T-helper 2 cell treated with Interferon-gamma antibody and Interleukin-4, amounts not matched to agents 5 μg/mL and 100 μg/mL, for 36 hours (primary cell): ENCODE data around the gene SH3PXD2B.

ENCODE experiments used
- DNase-seq: peaks from one replicate; pipeline ENCODE4 v3.0.0; 2021; ENCODE audit warnings: low spot score
- H3K27ac Mint-ChIP-seq: one replicate; pipeline ENCODE4 v1.8.0; 2021; ENCODE audit warnings: mild to moderate bottlenecking, mixed read lengths
- H3K27me3 Mint-ChIP-seq: one replicate; pipeline ENCODE4 v1.8.0; 2021; ENCODE audit warnings: low read depth, mixed read lengths
- H3K36me3 Mint-ChIP-seq: one replicate; pipeline ENCODE4 v1.8.0; 2021; ENCODE audit warnings: low read depth, mixed read lengths
- H3K4me1 Mint-ChIP-seq: one replicate; pipeline ENCODE4 v1.8.0; 2021; ENCODE audit warnings: low read depth, mixed read lengths
- H3K4me3 Mint-ChIP-seq: one replicate; pipeline ENCODE4 v1.8.0; 2022; ENCODE audit warnings: mild to moderate bottlenecking, moderate library complexity, mixed read lengths
- H3K9me3 Mint-ChIP-seq: one replicate; pipeline ENCODE4 v1.8.0; 2021; ENCODE audit warnings: mixed read lengths

SH3PXD2B gene

DNA sequence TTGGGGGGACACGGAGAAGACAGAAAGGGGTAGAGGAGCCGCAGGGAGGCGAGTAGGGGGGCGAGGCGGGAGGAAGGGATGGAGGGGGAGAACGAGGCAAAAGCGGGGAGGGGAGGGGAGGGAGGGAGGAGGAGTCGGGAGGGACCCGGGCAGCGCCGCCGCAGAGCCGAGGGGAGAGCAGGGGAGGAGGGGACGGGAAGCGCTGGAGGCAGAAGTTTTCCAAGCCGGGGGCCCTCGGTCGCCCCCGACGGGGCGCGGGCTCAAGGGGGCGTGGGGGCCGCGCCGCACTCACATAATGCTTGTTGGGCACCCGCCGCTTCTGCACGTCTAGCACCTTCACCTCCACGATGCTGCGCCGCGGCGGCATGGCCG is 353 bp downstream of the SH3PXD2B start:
- peaks cover 51% of the 10 kb centered on the region for H3K27me3 Mint-ChIP-seq
- H3K36me3 Mint-ChIP-seq = no peaks in the 10 kb centered on the region
- no peaks in the 10 kb centered on the region for H3K9me3 Mint-ChIP-seq
- peaks cover 3% of the 10 kb centered on the region for H3K4me1 Mint-ChIP-seq
- DNase-seq = no peak
- peak overlapping the region; percentile 41 for H3K4me3 Mint-ChIP-seq
- no peak overlapping the region for H3K27ac Mint-ChIP-seq

- no peak for DNase-seq
- peaks cover 55% of the 10 kb centered on the region for H3K27me3 Mint-ChIP-seq
- peak overlapping the region; percentile 41 for H3K4me3 Mint-ChIP-seq
- no peaks in the 10 kb centered on the region for H3K36me3 Mint-ChIP-seq
- H3K4me1 Mint-ChIP-seq = peaks cover 3% of the 10 kb centered on the region
- H3K9me3 Mint-ChIP-seq = no peaks in the 10 kb centered on the region
- no peak overlapping the region for H3K27ac Mint-ChIP-seq
Observed at GRCh38 chr5:172453206-172453985, 929 bp downstream of the SH3PXD2B start.

DNA sequence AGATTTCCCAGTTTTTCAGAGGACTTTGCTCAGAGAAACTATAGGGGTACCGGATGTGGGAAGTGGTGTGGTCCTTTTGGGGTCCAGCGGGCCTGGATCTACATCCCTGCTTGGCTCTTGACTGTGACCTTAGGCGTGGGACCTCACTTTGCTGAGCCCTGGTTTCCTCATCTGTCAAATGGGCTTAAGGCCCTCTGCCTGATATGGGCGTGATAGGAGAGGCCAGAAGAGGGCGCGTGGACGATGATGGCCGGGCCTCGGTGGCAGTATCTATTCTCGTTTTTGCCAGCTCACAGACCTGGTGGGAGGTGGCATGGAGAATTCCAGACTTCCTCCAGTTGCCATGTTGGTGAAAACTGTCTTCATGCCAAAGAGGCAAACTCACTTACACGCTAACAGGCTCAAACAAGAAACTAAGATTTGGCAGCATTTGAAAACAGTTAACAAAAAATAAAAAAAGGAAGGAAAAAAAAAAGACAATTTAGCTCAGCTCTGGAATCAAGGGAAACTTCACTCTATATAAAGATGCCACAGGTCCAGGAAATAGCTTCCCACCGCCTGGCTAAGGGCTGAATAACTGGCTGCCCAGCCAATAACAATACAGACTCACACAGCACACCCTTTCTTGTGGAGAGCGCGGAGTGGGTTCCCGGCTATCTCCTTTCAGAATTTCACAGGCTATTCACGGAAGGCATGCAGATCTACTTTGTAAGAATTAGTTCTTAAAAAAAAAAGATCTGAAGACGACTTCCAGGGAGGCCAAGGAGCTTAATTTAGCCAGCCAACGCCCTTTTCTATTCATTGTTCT is 1.7 kb downstream of the SH3PXD2B start:
- peaks cover 52% of the 10 kb centered on the region for H3K27me3 Mint-ChIP-seq
- no peak for DNase-seq
- H3K4me3 Mint-ChIP-seq = peak overlapping the region; percentile 41
- no peaks in the 10 kb centered on the region for H3K36me3 Mint-ChIP-seq
- peaks cover 3% of the 10 kb centered on the region for H3K4me1 Mint-ChIP-seq
- no peaks in the 10 kb centered on the region for H3K9me3 Mint-ChIP-seq
- no peak overlapping the region for H3K27ac Mint-ChIP-seq

DNA sequence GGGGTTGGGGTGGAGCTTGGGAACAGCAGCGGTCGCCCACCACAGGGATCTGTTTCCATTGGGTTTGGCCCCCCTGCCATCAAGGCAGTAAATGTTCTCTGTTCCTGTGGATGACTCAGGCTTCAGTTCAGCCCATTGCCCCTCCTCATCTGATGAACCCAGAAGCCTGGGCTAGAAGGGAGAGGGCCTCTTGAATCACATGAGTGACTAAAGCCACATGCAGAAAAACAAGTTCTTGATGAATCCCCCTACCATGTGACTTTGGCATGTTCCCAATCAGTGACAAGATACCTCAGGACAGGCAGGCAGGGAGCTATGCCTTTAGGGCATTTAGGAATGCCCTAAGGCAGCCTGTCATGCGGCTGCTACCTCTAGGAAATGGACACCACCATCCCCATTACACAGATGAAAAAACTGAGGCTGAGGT is 2.5 kb downstream of the SH3PXD2B start:
- Mint-ChIP-seq H3K4me3 (no peak overlapping the region), H3K27ac (no peak overlapping the region)

DNA sequence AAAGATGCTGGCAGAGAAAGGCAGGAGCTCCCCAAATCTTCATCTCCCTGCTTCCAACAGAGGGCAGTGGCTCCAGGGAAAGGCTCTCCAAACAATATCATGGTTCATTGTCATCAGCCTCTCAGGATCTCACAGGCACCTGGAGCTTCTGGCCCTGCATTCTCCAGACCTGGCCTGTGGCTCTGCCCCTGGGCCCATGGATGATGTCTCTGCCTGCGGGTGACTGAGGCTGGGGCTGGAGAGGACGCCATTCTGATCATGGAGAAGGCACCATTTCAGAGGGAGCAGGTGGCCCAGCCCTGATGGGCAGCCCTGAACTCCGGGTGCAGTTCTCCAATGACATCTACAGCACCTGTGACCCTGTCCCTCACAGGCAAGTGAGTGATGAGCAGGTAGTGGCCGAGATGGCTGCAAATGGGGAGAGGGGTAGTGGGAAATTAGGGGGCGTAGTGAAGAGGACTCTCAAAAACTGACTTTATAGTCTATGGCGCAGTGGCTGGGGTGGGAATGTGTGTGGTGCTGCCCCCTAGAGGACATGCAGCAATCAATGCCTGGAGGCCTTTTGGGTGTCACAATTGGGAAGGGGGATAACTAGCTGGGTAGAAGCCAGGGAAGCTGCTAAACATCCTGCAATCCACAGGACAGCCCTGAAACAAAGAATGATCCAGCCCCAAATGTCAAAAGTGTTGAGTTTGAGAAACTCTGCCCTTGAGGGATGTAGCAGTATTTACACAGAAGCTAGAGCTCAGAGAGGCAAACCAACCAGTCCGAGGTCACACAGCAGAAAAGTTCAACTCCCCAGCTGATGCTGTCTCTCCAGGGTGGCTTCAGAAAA is 3.2 kb downstream of the SH3PXD2B start:
- Mint-ChIP-seq H3K9me3 (no peaks in the 10 kb centered on the region), H3K27me3 (peaks cover 46% of the 10 kb centered on the region), H3K27ac (no peak overlapping the region), H3K4me3 (no peak overlapping the region), H3K4me1 (peaks cover 3% of the 10 kb centered on the region), H3K36me3 (no peaks in the 10 kb centered on the region)
- DNase-seq = peak; percentile 18

More for the DNA sequence above, 2.5 kb downstream of the SH3PXD2B start:
- no peaks in the 10 kb centered on the region for H3K9me3 Mint-ChIP-seq
- H3K4me1 Mint-ChIP-seq = peaks cover 3% of the 10 kb centered on the region
- DNase-seq = no peak
- H3K27me3 Mint-ChIP-seq = peaks cover 48% of the 10 kb centered on the region
- H3K36me3 Mint-ChIP-seq = no peaks in the 10 kb centered on the region

DNA sequence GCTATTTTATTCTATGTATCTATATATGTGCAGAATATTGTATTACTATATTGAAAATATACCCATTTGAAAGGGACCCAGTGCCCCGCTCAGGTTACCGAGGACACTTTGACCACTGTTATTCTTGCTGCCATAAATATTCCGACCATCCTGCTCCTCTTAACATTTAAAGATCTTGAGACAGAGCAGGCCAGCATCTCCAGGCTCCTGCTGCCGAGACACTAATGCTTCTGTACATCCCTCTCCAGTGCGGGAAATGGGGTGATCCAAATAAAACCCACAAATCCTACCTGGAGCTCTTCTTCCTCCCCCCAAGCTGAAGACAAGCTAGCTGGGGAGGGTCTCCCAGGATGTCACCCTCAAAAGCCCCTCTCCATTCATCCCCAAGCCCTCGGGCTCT is 3.9 kb downstream of the SH3PXD2B start:
- Mint-ChIP-seq H3K4me3 (no peak overlapping the region), H3K27me3 (peaks cover 44% of the 10 kb centered on the region), H3K27ac (no peak overlapping the region), H3K4me1 (peaks cover 3% of the 10 kb centered on the region), H3K36me3 (no peaks in the 10 kb centered on the region), H3K9me3 (no peaks in the 10 kb centered on the region)
- DNase-seq = no peak

GRCh38 chr5:172448999-172449398 is 5.3 kb downstream of the SH3PXD2B start:
- Mint-ChIP-seq H3K4me3 (no peak overlapping the region), H3K36me3 (no peaks in the 10 kb centered on the region), H3K27ac (no peak overlapping the region), H3K27me3 (peaks cover 41% of the 10 kb centered on the region), H3K9me3 (no peaks in the 10 kb centered on the region), H3K4me1 (peaks cover under 1% of the 10 kb centered on the region)
- DNase-seq = no peak

GRCh38 chr5:172447646-172448365 is 6.5 kb downstream of the SH3PXD2B start:
- H3K27me3 Mint-ChIP-seq = peaks cover 36% of the 10 kb centered on the region
- H3K27ac Mint-ChIP-seq = no peak overlapping the region
- no peaks in the 10 kb centered on the region for H3K36me3 Mint-ChIP-seq
- no peak overlapping the region for H3K4me3 Mint-ChIP-seq
- no peak for DNase-seq
- peaks cover 7% of the 10 kb centered on the region for H3K4me1 Mint-ChIP-seq
- no peaks in the 10 kb centered on the region for H3K9me3 Mint-ChIP-seq

GRCh38 chr5:172446336-172447051 is 7.8 kb downstream of the SH3PXD2B start:
- no peak overlapping the region for H3K27ac Mint-ChIP-seq
- H3K4me3 Mint-ChIP-seq = no peak overlapping the region
- DNase-seq = no peak
- H3K4me1 Mint-ChIP-seq = peaks cover 7% of the 10 kb centered on the region
- no peaks in the 10 kb centered on the region for H3K36me3 Mint-ChIP-seq
- H3K9me3 Mint-ChIP-seq = no peaks in the 10 kb centered on the region
- H3K27me3 Mint-ChIP-seq = peaks cover 28% of the 10 kb centered on the region

DNA sequence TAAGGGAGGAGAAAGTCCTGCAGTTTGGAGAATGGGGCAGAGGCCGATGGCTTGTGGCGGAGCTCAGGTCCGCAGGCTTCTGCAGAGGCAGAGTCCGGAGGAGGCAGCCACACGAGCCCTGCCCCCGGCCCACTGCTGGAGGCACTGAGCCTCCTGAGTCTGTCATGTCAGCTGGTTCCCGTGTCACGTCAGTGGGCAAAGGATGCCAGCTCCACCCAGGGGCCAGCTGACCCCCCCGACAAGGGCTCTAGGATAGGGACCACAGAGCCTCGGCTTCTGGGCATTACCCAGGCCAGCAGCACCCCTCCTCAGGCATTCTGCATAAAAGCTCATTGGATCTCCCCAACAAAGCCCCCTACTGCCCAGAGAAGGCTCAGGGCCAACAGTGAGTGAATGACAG is 8.5 kb downstream of the SH3PXD2B start:
- Mint-ChIP-seq H3K9me3 (no peaks in the 10 kb centered on the region), H3K4me3 (no peak overlapping the region), H3K27ac (no peak overlapping the region), H3K36me3 (no peaks in the 10 kb centered on the region), H3K4me1 (peaks cover 7% of the 10 kb centered on the region), H3K27me3 (peaks cover 21% of the 10 kb centered on the region)
- no peak for DNase-seq

GRCh38 chr5:172444626-172445365 is 9.5 kb downstream of the SH3PXD2B start:
- peaks cover 21% of the 10 kb centered on the region for H3K27me3 Mint-ChIP-seq
- DNase-seq = no peak
- H3K36me3 Mint-ChIP-seq = no peaks in the 10 kb centered on the region
- H3K27ac Mint-ChIP-seq = no peak overlapping the region
- no peaks in the 10 kb centered on the region for H3K9me3 Mint-ChIP-seq
- H3K4me3 Mint-ChIP-seq = no peak overlapping the region
- H3K4me1 Mint-ChIP-seq = peaks cover 7% of the 10 kb centered on the region

DNA sequence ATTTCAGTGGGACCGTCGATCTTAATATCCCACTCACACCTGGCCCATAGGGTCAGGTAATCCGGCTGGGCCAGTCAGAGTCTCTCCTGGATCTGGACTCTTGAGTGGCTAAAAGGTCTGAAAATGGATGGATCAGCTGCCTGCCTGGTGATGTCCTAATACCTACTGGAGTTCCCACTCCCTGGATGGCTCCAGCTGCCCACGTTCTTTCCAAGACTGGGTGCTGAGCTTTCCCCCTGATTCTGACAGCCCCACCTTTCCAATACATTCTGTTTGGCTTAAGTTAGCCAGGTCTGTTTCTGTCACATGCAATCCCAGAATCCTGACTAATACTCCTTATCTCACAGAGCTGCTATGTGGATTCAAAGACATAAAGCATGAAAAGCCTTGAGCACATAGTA is 10.2 kb downstream of the SH3PXD2B start:
- Mint-ChIP-seq H3K27me3 (peaks cover 18% of the 10 kb centered on the region), H3K4me3 (no peak overlapping the region)
- no peak for DNase-seq

More for the DNA sequence above, 10.2 kb downstream of the SH3PXD2B start:
- Mint-ChIP-seq H3K36me3 (no peaks in the 10 kb centered on the region), H3K4me1 (peaks cover 7% of the 10 kb centered on the region), H3K27ac (no peak overlapping the region), H3K9me3 (no peaks in the 10 kb centered on the region)
